Measurements from ENCODE around the gene M1AP.

DNA sequence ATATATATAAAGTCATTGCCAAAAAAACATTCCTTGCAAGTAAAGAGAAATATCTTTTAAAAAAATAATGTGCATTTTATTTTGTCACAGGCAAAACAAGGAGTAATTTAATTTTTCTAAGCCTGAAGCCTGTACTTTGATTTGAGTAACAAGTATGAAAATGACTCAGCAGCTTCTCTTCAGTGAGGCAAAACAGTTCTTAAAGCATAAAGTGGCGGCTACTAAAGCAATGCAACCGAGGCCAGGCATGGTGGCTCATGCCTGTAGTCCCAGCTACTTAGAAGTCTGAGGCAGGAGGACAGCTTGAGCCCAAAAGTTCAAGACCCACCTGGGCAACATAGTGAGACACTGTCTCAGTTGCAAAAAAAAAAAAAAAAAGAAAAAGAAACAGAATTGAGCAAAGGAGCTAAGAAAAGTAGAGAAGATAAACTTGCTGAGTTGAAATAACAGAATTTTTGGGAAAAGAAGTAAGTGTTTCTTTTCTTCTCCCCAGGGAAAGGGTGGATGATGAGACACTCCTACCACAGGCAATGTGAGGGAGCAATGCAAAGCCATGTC, 64.0 kb downstream of the M1AP start:
- TF ChIP-seq, protein P1, sequence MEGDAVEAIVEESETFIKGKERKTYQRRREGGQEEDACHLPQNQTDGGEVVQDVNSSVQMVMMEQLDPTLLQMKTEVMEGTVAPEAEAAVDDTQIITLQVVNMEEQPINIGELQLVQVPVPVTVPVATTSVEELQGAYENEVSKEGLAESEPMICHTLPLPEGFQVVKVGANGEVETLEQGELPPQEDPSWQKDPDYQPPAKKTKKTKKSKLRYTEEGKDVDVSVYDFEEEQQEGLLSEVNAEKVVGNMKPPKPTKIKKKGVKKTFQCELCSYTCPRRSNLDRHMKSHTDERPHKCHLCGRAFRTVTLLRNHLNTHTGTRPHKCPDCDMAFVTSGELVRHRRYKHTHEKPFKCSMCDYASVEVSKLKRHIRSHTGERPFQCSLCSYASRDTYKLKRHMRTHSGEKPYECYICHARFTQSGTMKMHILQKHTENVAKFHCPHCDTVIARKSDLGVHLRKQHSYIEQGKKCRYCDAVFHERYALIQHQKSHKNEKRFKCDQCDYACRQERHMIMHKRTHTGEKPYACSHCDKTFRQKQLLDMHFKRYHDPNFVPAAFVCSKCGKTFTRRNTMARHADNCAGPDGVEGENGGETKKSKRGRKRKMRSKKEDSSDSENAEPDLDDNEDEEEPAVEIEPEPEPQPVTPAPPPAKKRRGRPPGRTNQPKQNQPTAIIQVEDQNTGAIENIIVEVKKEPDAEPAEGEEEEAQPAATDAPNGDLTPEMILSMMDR (IDR thresholded peaks at IDR 0.05 in 8 of 11, conservative IDR thresholded peaks at IDR 0.05 in 3 of 11): no peak
- TF ChIP-seq POLR2A (IDR thresholded peaks at IDR 0.05): no peak

Data from spleen (tissue), 7 donors.